IMR-90 (cell line): ENCODE measurements around the gene RMI2. TPM values are rescaled to one million over a fixed set of nuclear protein-coding genes. Genes with fewer than 3 reads are reported as not detected.

Experiments used
- ATAC-seq: fragments of 200-7000 bp; cut with Tn5 transposase; 2 replicates; pipeline ENCODE4 v1.9.1; 2020; ENCODE audit warnings: low read depth, mild to moderate bottlenecking, moderate library complexity
- BruUV-seq: library from RNA; stranded (reverse); fragments of 400-500 nt; replicated peaks from 2 replicates; lab custom pipeline; 2021; lab: Mats Ljungman, UMichigan
- CTCF ChIA-PET: fragments of 300-600 bp; formaldehyde crosslinking; extraction: SDS; loops from one replicate; lab custom pipeline; 2021; ENCODE audit warnings: antibody characterized with exemption; lab: Yijun Ruan, JAX
- POLR2A ChIA-PET: fragments of 300-600 bp; sonication (Branson Sonifier 250); formaldehyde crosslinking; loops from one replicate; lab custom pipeline; 2022; ENCODE audit warnings: antibody characterized with exemption; ENCODE audit not compliant: unreplicated experiment; lab: Charles Lee
- DNase-seq: peaks from one replicate; pipeline ENCODE4 v3.0.0; 2013
- H2AFZ ChIP-seq: replicated peaks from 2 replicates; pipeline ENCODE3; 2013; ENCODE audit warnings: low read length, mild to moderate bottlenecking; ENCODE audit not compliant: poor library complexity
- H2AK5ac ChIP-seq: 2 replicates; pipeline ENCODE4 v1.6.1; 2013; ENCODE audit warnings: low read depth, low read length, inconsistent platforms
- H2AK9ac ChIP-seq: replicated peaks from 2 replicates; pipeline ENCODE3; 2013; ENCODE audit warnings: mild to moderate bottlenecking, low read depth, low read length, moderate library complexity; ENCODE audit not compliant: poor library complexity
- H2BK120ac ChIP-seq: 2 replicates; pipeline ENCODE4 v1.6.1; 2013; ENCODE audit warnings: low read depth, low read length, inconsistent platforms
- H2BK15ac ChIP-seq: 3 replicates; pipeline ENCODE4 v1.6.1; 2013; ENCODE audit warnings: low read depth, low read length, inconsistent platforms
- H2BK20ac ChIP-seq: 2 replicates; pipeline ENCODE4 v1.6.1; 2013; ENCODE audit warnings: low read depth, mild to moderate bottlenecking, inconsistent platforms, low read length, moderate library complexity
- H2BK5ac ChIP-seq: 2 replicates; pipeline ENCODE4 v1.6.1; 2013; ENCODE audit warnings: mild to moderate bottlenecking, low read depth, low read length, inconsistent platforms; ENCODE audit not compliant: poor library complexity, severe bottlenecking
- H3K14ac ChIP-seq: replicated peaks from 2 replicates; pipeline ENCODE4 v1.6.1; 2013; ENCODE audit warnings: low read depth, low read length, inconsistent platforms
- H3K18ac ChIP-seq: 2 replicates; pipeline ENCODE4 v1.6.1; 2013; ENCODE audit warnings: low read depth, low read length, control low read depth
- H3K23ac ChIP-seq: 2 replicates; pipeline ENCODE4 v1.6.1; 2013; ENCODE audit warnings: low read depth, low read length, inconsistent platforms
- H3K27ac ChIP-seq: 2 replicates; pipeline ENCODE4 v1.5.1; 2013; ENCODE audit warnings: mild to moderate bottlenecking, control low read depth, low read length; ENCODE audit not compliant: insufficient read depth
- H3K27me3 ChIP-seq: 2 replicates; pipeline ENCODE4 v1.6.1; 2013; ENCODE audit warnings: low read length; ENCODE audit not compliant: control insufficient read depth, insufficient read depth
- H3K36me3 ChIP-seq: 2 replicates; pipeline ENCODE4 v1.6.1; 2013; ENCODE audit warnings: low read length, mixed read lengths; ENCODE audit not compliant: control insufficient read depth, insufficient read depth
- H3K4ac ChIP-seq: 2 replicates; pipeline ENCODE4 v1.6.1; 2013; ENCODE audit warnings: low read depth, low read length, inconsistent platforms
- H3K4me1 ChIP-seq: 2 replicates; pipeline ENCODE4 v1.6.1; 2013; ENCODE audit warnings: low read length, mixed read lengths; ENCODE audit not compliant: control insufficient read depth, insufficient read depth
- H3K4me2 ChIP-seq: 2 replicates; pipeline ENCODE4 v1.6.1; 2013; ENCODE audit warnings: low read depth, mild to moderate bottlenecking, control low read depth, low read length, moderate library complexity
- H3K4me3 ChIP-seq: 2 replicates; pipeline ENCODE4 v1.5.1; 2013; ENCODE audit warnings: low read depth, mild to moderate bottlenecking, control low read depth, low read length, moderate library complexity; ENCODE audit not compliant: insufficient read depth
- H3K56ac ChIP-seq: 2 replicates; pipeline ENCODE4 v1.6.1; 2013; ENCODE audit warnings: low read length, inconsistent platforms; ENCODE audit not compliant: insufficient read depth; ENCODE audit errors: extremely low read depth
- H3K79me1 ChIP-seq, 2 experiments: 2 replicates each; pipeline ENCODE4 v1.6.1; 2013; ENCODE audit warnings: low read length in 2 of 2, inconsistent platforms in 1 of 2, low read depth in 1 of 2
- H3K9ac ChIP-seq: 2 replicates; pipeline ENCODE4 v1.6.1; 2013; ENCODE audit warnings: low read depth, low read length, control low read depth
- H3K9me1 ChIP-seq: 2 replicates; pipeline ENCODE4 v1.6.1; 2013; ENCODE audit warnings: low read length, inconsistent platforms; ENCODE audit not compliant: insufficient read depth
- H3K9me3 ChIP-seq: 2 replicates; pipeline ENCODE4 v1.6.1; 2013; ENCODE audit warnings: low read length; ENCODE audit not compliant: control insufficient read depth, insufficient read depth
- H4K20me1 ChIP-seq: 2 replicates; pipeline ENCODE4 v1.6.1; 2013; ENCODE audit warnings: low read length, inconsistent platforms; ENCODE audit not compliant: insufficient read depth
- H4K5ac ChIP-seq: 2 replicates; pipeline ENCODE4 v1.6.1; 2013; ENCODE audit warnings: mild to moderate bottlenecking, low read depth, low read length, control low read depth
- H4K8ac ChIP-seq, 2 experiments: 2 replicates each; pipeline ENCODE4 v1.6.1; 2013; ENCODE audit warnings: low read depth in 2 of 2, low read length in 2 of 2, control low read depth in 1 of 2, inconsistent platforms in 1 of 2
- H4K91ac ChIP-seq: 2 replicates; pipeline ENCODE4 v1.6.1; 2013; ENCODE audit warnings: low read depth, low read length, inconsistent platforms; ENCODE audit not compliant: insufficient read depth
- BHLHE40 ChIP-seq: fragments of 150-350 bp; IDR thresholded peaks from 2 replicates; pipeline ENCODE4 v1.6.1; 2016; ENCODE audit warnings: mild to moderate bottlenecking, low read depth, low read length
- CEBPB ChIP-seq: IDR thresholded peaks from 2 replicates; pipeline ENCODE4 v1.6.1; 2012; ENCODE audit warnings: low read depth, low read length, improper control_type of control experiment
- CHD1 ChIP-seq: IDR thresholded peaks from 2 replicates; pipeline ENCODE4 v1.6.1; 2012; ENCODE audit warnings: low read depth, low read length, improper control_type of control experiment
- CTCF ChIP-seq: conservative IDR thresholded peaks from 2 replicates; pipeline ENCODE4 v1.5.1; 2012; ENCODE audit warnings: mild to moderate bottlenecking, low read depth, low read length, improper control_type of control experiment
- ELK1 ChIP-seq: fragments of 150-350 bp; IDR thresholded peaks from 2 replicates; pipeline ENCODE4 v1.6.1; 2016; ENCODE audit warnings: low read depth, mild to moderate bottlenecking, low read length, moderate library complexity, borderline replicate concordance
- MAFK ChIP-seq: IDR thresholded peaks from 2 replicates; pipeline ENCODE4 v1.6.1; 2012; ENCODE audit warnings: low read depth, low read length, improper control_type of control experiment
- MAZ ChIP-seq: IDR thresholded peaks from 2 replicates; pipeline ENCODE4 v1.6.1; 2012; ENCODE audit warnings: low read depth, mild to moderate bottlenecking, low read length, improper control_type of control experiment, moderate library complexity, borderline replicate concordance
- MXI1 ChIP-seq: IDR thresholded peaks from 2 replicates; pipeline ENCODE4 v1.6.1; 2012; ENCODE audit warnings: low read depth, mild to moderate bottlenecking, low read length, moderate library complexity, borderline replicate concordance
- NFE2L2 ChIP-seq: fragments of 150-350 bp; IDR thresholded peaks from 2 replicates; pipeline ENCODE4 v1.6.1; 2016; ENCODE audit warnings: low read depth, mild to moderate bottlenecking, low read length
- POLR2A ChIP-seq: IDR thresholded peaks from 2 replicates; pipeline ENCODE4 v1.6.1; 2012; ENCODE audit warnings: mild to moderate bottlenecking, low read depth, low read length
- RAD21 ChIP-seq: IDR thresholded peaks from 2 replicates; pipeline ENCODE4 v1.6.1; 2012; ENCODE audit warnings: low read length, improper control_type of control experiment
- RCOR1 ChIP-seq: IDR thresholded peaks from 2 replicates; pipeline ENCODE4 v1.6.1; 2012; ENCODE audit warnings: mild to moderate bottlenecking, low read length, improper control_type of control experiment; ENCODE audit not compliant: insufficient replicate concordance
- RFX5 ChIP-seq: IDR thresholded peaks from 2 replicates; pipeline ENCODE4 v1.8.0; 2012; ENCODE audit warnings: low read depth, mild to moderate bottlenecking, low read length, moderate library complexity
- SMC3 ChIP-seq: fragments of 150-350 bp; IDR thresholded peaks from 2 replicates; pipeline ENCODE4 v1.6.1; 2016; ENCODE audit warnings: low read depth, mild to moderate bottlenecking, antibody characterized with exemption, low read length, moderate library complexity
- WGBS, 2 experiments: methylation state at CpG; one replicate each; pipeline versions ENCODE4 v1.1.5 to v1.1.7; 2013; ENCODE audit warnings: missing lambda C conversion rate in 2 of 2; ENCODE audit not compliant: insufficient read length in 1 of 2; ENCODE audit errors: extremely low coverage in 2 of 2; 5-methylcytosine and 5-hydroxymethylcytosine counted together
- dilution Hi-C: fragments of 300-500 bp; cut with HindIII; formaldehyde crosslinking; loops from one replicate; pipeline ENCODE4 v1.14.3; 2018; ENCODE audit warnings: low sequenced_read_pairs; ENCODE audit not compliant: unreplicated experiment
- in situ Hi-C: fragments of 300-500 bp; cut with MboI; formaldehyde crosslinking; loops from 3 replicates; pipeline ENCODE4 v1.14.3; 2019; ENCODE audit warnings: low sequenced_read_pairs, inconsistent platforms, mixed read lengths
- intact Hi-C: fragments of 100-400 bp; cut with micrococcal nuclease; formaldehyde crosslinking; loops from 2 replicates; pipeline ENCODE4 v1.10.0; 2022
- polyA plus RNA-seq, 3 experiments: library from polyadenylated mRNA; depleted of rRNA; stranded (reverse); fragments of >200 nt; gene quantifications; 2 replicates each; pipeline ENCODE4 v1.2.3, GENCODE V29; 2012; ENCODE audit warnings: low replicate concordance in 1 of 3
- total RNA-seq: library from RNA; depleted of rRNA; stranded (reverse); fragments of >200 nt; gene quantifications from 2 replicates; pipeline ENCODE4 v1.2.3, GENCODE V29; 2012
- TF ChIP-seq, protein P1 (sequence below): fragments of 150-350 bp; IDR thresholded peaks from 2 replicates; pipeline ENCODE4 v1.6.1; 2017; ENCODE audit warnings: mild to moderate bottlenecking, antibody characterized with exemption, low read length, low read depth

The RMI2 gene
- total and polyA plus RNA-seq, 2 of the 4 experiments (the other 2 are of a cell fraction), result 3.2 to 5.6 TPM

GRCh38 chr16:11298143-11298900 is 46.9 kb upstream of the RMI2 start:
- dilution Hi-C loops (no loop called here), in situ Hi-C loops (no loop called here), intact Hi-C loops (loop anchor here (5.0 kb wide), 1 partner anchor 54 kb away; no protein-coding TSS in a partner anchor)
- Histone ChIP-seq H3K4me1 (peaks cover 10% of the 10 kb centered on the region), H2AK5ac (no peak overlapping the region), H2BK5ac (no peak overlapping the region), H3K23ac (no peak overlapping the region), H2AFZ (no peak overlapping the region), H3K79me1 (no peaks in the 10 kb centered on the region), H3K9ac (no peak overlapping the region), H4K91ac (no peak overlapping the region), H3K18ac (no peak overlapping the region), H3K27ac (no peak overlapping the region), H3K36me3 (no peaks in the 10 kb centered on the region), H2BK15ac (no peak overlapping the region), H3K4me2 (no peak overlapping the region), H2BK120ac (no peak overlapping the region), H3K27me3 (no peaks in the 10 kb centered on the region), H3K14ac (no peak overlapping the region), H2BK20ac (no peak overlapping the region), H3K4ac (no peak overlapping the region), H4K5ac (no peak overlapping the region), H2AK9ac (no peak overlapping the region), H4K8ac (no peak overlapping the region), H4K20me1 (no peaks in the 10 kb centered on the region), H3K4me3 (no peak overlapping the region), H3K9me1 (no peaks in the 10 kb centered on the region), H3K9me3 (no peaks in the 10 kb centered on the region), H3K56ac (no peak overlapping the region)
- WGBS, 2 experiments, result no CpG with 5 or more reads among the region's 5 CpGs
- no peak for TF ChIP-seq POLR2A
- no peak for TF ChIP-seq MXI1
- no peak for TF ChIP-seq BHLHE40
- no peak for TF ChIP-seq CTCF
- TF ChIP-seq, protein P1, sequence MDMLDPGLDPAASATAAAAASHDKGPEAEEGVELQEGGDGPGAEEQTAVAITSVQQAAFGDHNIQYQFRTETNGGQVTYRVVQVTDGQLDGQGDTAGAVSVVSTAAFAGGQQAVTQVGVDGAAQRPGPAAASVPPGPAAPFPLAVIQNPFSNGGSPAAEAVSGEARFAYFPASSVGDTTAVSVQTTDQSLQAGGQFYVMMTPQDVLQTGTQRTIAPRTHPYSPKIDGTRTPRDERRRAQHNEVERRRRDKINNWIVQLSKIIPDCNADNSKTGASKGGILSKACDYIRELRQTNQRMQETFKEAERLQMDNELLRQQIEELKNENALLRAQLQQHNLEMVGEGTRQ, result no peak
- no peak for TF ChIP-seq NFE2L2
- TF ChIP-seq MAFK, result no peak
- TF ChIP-seq CEBPB, result no peak
- no peak for TF ChIP-seq RFX5
- TF ChIP-seq MAZ, result no peak
- no peak for TF ChIP-seq RAD21
- no peak for TF ChIP-seq SMC3
- TF ChIP-seq RCOR1, result no peak
- no peak for TF ChIP-seq ELK1
- no peak for TF ChIP-seq CHD1
- ChIA-PET CTCF (interaction anchor here (0.6 kb wide), 1 partner anchor 37 kb away, joined by 3 read pairs; no protein-coding TSS in a partner anchor), POLR2A (no interaction called here)
- no TSS peak for BruUV-seq
- DNase-seq (no peak), ATAC-seq (no peak)
